Measurements from ENCODE around the gene DHRS7C.

The DHRS7C gene, protein sequence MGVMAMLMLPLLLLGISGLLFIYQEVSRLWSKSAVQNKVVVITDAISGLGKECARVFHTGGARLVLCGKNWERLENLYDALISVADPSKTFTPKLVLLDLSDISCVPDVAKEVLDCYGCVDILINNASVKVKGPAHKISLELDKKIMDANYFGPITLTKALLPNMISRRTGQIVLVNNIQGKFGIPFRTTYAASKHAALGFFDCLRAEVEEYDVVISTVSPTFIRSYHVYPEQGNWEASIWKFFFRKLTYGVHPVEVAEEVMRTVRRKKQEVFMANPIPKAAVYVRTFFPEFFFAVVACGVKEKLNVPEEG

DNA sequence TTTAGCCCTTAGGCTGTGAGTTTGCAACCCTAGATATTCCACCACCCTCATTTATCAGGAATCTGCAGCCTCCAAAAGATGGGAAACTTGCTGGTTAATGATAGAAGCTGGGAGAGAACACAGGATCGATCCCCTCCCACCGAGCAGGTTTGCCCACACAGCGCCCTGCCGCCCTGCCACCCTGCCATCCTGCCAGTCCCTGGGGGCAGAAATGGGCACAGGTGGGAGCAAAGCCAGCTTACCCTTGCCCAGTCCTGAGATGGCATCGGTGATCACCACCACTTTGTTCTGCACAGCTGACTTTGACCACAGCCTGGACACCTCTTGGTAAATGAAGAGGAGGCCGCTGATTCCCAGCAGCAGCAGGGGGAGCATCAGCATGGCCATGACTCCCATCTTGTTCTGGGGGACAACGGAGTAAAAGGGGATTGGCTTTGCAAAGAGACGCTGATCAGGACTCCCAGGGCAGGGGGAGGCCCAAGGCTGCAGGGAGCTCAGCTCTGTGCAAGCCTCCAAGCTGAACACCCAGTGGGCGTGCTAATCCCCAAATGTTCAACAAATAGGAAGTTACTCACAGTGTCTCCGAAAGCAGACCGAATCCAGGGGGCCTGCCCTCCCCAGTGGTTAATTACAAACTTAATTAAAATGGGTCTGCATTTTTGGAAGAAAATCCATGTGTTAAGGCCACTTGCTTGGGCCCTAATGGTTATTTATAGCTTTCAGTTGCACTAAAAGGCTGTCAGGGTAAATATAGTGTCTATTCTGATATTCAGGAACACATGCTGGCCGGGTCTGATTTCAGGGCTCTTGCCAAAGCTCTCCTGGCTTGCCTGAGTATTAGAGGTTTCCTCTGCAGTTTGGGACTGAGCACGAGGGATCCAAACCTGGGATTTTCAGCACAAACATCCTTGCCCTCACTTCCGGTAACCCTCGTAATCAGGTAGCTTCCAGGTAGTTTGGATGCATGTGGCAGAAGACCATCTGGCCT lies at the start of gene DHRS7C:
DHRS7C (minus strand) TSS at position 704 of the 988 bp plus-strand sequence; CDS start at position 396, 308 bp downstream.
- DNase-seq (ENCODE audit: low read depth): no peak

DNA sequence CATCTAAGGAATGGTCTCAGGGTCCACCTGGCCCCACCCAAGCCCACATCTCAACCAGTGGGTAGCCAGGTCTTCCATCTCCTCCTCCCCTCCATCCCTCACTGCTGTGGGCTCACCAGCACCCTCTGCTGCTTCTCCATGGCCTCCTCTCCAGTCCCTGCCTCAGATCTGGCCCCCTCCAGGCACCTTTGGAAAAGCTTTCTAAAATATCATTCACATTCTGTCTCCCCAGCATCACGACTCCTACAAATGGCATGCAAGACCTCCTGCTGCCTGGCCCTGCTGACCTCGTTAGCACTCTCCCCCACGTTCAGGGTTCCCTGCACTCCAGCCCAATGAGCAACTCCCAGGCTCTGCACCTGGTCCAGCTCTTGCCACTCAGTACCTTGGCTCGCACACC lies 48.0 kb upstream of the DHRS7C start:
- peak; percentile 29 for DNase-seq (ENCODE audit: low read depth)

DNA sequence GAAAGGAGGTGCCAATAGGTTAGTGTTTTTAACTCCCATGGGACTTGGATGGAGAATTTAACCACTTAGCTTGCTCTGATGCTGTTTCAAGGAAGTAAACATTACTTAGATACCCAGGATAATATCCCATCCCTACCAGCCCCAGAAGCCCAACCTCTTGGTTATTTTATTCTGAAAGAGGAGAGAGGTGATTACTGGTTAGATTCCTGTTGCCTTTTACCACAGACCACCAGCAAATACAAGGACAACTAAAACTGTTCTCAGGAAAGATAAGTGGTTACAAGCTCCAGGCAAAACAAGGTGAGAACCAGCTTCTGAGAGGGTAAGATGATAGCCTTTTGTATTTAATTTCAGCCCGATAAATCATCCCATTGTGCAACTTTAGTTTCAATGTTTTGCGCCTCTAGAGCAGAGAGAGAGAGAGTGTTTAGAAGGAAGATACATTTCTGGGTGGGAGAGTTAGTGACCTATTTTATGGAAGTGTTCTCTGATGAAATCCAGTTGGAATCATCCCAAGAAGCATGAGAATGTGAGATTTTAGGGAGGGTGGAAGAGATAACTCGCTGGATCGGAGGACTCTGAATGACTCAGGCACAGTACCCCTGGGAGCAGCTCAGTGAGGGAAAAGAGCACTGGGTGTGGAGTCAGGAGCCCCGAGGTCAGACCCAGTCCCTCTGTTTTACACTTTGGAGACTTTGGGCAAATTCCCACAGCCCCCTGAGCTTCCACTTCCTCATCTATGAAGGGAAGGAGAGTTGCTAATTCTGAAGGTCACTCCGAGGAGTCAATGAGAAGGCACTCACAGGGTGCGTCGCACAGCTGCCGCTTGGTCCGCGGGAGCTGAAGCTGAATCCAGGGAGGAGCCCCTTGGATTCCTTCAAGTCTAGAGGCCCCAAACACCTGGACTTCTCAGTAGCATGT lies 46.4 kb upstream of the DHRS7C start:
- peak; percentile 87 for DNase-seq (ENCODE audit: low read depth)

DNA sequence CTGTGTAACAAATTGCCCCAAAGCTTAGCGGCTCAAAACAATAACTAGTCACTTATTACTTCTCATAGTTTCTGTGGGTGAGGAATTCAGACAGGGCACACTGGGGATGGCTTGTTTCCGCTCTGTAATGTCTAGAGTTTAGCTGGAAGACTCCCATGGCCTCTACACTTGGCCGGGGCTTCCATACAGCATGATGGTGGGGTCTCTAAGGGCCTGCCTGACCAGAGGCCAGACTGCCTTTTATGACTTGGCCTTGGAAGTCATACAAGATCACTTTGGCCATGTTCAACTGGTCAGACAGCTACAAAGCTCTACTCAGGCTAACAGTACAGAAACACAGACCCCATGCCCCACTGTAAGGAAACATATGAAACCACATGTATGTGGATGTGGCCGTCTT lies 42.5 kb upstream of the DHRS7C start:
- no peak for DNase-seq (ENCODE audit: low read depth)

DNA sequence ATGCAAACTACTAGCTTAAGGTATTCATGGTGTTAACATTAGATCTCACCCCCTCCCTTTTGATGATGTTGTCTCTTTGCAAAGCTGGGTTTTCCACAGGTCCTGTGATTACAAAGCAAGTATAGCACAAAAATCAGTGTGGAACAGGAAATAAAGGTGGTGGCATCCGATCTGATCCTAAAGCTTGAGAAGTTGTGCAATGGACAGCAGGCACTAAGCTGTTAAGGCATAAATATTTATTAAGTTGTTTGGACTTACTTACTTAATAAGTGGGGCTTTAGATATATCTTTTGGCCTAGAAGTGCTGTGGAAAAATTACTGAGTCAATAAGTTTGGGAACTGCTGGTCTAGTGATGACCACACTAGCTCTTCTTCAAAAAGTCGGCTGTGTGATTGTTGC lies 39.3 kb upstream of the DHRS7C start:
- DNase-seq (ENCODE audit: low read depth): no peak

DNA sequence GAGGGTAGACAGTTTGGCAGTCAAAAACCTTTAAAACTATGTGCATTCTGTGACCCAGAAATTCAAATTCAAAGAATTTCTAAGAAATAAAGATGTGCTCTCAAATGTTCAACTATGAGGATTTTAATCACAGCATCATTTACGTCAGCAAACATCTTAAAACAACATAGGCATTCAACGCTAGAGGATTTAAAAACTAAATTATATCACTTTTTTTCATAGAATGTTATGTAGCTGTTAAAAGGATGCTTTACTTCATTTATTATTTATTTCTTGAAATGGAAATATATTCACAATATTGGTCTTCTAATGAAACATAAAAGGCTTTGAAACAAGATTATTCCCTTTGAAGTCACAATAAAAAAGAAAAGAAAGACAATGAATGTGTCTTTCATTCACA lies 38.0 kb upstream of the DHRS7C start:
- DNase-seq (ENCODE audit: low read depth): no peak

DNA sequence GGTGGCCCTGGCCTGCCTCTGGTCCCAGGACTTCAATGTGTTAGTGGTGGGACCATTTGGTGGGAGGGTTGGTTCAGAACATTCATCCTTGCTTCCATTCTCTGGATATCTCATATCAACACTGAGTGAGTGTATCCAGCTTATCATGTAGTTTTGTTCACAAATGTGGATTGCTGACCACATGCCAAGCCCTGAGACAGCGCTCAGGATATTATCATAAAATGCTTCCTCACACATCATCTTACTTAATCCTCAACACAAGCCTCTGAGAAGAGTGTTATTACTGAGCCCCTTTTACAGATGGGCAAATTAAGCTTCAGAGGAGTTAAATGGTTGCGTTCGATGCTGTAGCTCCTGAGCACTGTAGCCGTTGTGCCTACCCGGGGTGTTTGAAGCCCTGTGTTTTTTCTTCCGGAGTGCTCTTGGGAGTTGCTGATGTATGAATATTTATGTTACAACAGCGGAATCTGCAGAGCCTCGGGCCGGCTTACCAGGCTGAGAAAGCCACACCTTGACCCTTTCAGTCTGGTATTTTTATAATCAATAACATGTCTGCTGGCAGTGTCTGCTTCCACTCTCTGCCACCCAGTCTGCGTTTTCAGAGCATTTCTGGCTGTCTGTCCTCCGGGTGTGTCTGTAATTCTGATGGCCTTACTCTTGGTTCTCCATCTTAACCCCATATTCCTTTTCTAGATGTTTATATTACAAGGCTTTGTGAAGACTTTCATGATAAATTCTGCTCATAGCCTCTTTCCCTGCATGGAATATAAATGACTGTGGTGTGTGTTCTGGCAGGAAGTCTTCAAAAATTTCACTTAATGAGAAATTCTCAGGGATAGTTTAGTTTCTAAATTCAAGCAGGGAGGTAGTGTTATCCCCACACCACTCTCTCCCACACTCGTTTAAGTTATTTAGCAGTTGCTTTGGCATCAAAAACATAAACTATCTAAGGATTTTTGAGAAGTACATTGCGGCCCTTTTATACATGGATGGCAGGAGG lies 37.2 kb upstream of the DHRS7C start:
- no peak for DNase-seq (ENCODE audit: low read depth)

DNA sequence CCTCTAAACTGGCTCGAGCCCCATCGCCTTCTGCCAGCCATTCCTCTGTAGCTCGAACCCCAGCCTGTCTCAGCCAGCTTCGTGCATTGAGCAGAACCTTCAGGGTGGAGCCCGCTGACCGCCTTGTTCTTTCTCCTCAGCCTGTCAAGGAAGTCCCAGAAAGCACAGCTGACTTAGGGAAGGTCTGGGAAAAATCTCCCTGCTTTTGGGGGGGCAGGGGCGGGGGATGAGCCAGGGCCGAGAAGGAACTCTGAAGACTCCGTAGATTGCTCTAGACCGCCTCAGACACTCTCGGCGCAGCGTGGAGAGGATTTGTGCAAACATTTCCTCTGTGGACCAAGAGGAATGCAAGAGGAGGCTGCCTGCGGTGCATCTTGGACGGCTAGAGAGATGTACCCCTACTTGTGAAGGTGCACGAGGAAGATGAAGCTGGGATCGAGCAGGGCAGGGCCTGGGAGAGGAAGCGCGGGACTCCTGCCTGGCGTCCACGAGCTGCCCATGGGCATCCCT lies 34.3 kb upstream of the DHRS7C start, which contains the start of gene GLP2R:
GLP2R (plus strand) TSS at position 284 of the 510 bp plus-strand sequence; CDS start at position 424, 140 bp downstream.
- no peak for DNase-seq (ENCODE audit: low read depth)

DNA sequence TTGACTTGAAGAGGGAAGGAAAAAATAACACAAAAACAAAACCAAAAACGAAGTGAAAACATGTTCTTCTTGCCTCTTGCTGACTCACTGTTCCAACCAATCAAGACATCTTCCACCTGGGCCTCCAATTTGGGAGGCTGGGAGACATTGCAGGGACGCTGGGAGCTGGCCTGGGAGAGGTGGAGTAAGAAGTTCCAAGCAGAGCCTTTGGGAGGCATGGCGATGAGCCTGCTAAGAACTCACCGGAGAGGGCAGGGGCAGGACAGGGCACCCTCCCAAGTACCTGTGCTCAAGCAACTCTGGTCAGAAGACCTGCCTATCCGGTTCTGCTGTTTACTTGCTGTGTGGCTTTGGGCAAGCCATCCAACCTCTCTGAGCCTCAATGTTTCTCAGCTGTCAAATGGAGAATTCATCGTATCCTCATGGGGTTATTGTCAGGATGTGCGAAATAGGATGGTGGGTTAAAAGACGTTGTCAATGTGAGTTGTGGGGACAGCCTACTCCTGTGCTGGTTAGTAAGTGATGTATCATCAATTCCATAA lies 33.5 kb upstream of the DHRS7C start:
- no peak for DNase-seq (ENCODE audit: low read depth)

DNA sequence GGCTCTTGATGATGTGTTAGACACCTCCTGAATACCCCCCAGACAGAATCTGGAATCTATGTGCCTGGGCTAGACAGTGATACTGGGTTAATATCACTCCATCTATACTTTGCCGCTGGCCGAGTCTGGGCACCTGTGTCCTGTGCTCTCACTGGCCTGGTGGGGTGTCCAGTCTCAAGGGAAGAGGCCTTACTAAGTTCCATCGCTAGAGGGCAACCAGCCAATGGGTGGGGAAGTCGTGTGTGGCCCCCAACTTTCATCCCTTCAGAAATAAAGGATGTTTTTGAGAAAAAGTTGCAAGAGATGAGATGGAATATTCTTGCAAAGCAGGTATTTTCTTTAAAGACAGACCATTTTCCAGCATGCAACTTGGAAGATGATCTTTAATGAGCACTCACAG lies 32.7 kb upstream of the DHRS7C start:
- no peak for DNase-seq (ENCODE audit: low read depth)

DNA sequence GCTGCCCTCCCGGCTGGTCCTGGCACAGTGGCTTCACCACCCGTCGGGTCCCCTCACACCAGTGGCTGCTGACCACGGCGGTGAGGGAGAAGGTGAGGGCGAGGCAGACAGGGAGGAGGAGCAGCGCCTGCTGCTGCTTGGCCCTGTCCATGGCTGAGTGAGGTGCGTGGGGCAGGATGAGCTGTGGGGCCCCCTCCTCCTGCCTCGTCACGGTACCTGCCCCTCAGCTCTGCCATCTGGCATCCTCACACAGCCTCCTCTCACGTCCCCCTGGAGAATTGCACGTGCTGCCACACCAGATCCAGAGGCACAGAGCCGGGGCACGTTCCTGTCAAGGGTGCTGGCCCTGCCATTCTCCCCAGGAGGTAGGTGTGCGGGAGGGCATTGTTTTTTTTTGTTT lies 30.5 kb upstream of the DHRS7C start, which contains the start of gene GSG1L2:
GSG1L2 (minus strand) TSS at position 159 of the 400 bp plus-strand sequence; CDS start at position 151, 8 bp downstream.
- DNase-seq (ENCODE audit: low read depth): no peak

DNA sequence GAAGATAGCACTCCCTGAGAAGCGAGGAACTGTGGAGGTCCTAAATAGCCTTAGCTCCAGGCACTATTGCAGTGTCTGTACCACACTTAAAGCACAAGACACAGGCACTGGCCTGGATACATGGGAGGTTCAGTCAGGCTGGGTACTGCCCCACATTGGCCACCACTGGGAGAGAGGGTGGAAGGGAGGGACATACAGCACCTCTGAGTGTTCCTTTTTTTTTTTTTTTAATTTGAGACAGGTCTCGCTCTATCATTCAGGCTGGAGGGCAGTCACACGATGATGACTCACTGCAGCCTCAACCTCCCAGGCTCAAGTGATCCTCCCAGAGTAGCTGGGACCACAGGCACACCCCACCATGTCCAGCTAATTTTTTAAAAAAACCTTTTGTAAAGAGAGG lies 29.1 kb upstream of the DHRS7C start:
- no peak for DNase-seq (ENCODE audit: low read depth)

DNA sequence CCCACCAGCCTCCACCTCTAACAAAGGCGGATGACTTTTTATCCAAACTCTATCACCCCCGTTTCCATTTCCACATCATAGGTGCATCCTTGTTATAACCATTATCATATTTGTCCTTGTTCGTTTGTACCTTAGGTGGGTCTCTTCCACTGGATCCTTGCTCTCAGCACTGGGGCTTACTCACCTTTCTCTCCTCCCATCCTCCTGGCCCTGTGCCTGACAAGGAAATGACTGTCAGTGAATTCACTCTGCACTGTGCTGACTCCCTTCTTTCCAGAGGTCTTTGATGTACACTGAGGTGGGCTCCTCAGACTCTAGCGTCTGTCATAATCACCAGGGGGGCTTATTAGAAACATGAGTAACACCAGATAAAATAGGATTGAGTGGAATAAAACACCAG lies 27.4 kb upstream of the DHRS7C start:
- DNase-seq (ENCODE audit: low read depth): no peak

DNA sequence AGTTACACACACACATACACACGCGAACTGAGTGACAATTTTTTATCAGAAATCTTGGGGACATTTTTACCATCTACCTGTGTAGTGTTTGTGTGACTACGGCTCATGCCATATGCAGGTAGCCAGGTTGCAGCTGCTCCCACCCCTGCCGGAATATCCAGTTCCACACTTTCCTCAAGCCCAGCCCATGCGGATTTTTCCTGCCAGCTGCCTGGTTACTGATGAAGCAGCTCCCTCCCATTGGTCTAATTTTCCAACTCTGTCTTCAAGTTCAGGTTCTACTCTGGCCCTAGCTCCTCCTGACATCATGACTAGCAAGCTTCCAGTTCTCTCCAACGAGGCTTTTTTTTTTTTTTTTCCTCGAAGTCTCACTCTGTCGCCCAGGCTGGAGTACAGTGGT lies 25.7 kb upstream of the DHRS7C start:
- no peak for DNase-seq (ENCODE audit: low read depth)

DNA sequence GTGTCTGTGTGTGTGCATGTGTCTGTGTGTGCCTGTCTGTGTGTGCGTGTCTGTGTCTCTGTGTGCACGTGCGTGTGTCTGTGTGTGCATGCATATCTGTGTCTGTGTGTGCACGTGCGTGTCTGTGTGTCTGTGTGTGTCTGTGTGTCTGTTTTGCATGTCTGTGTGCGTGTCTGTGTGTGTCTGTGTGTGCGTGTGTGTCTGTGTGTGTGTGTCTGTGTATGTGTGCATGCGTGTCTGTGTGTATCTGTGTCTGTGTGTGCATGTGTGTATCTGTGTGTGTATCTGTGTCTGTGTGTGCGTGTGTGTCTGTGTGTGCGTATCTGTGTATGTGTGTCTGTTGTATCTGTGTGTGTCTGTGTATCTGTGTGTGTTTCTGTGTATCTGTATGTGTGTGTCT lies 25.1 kb upstream of the DHRS7C start:
- no peak for DNase-seq (ENCODE audit: low read depth)

DNA sequence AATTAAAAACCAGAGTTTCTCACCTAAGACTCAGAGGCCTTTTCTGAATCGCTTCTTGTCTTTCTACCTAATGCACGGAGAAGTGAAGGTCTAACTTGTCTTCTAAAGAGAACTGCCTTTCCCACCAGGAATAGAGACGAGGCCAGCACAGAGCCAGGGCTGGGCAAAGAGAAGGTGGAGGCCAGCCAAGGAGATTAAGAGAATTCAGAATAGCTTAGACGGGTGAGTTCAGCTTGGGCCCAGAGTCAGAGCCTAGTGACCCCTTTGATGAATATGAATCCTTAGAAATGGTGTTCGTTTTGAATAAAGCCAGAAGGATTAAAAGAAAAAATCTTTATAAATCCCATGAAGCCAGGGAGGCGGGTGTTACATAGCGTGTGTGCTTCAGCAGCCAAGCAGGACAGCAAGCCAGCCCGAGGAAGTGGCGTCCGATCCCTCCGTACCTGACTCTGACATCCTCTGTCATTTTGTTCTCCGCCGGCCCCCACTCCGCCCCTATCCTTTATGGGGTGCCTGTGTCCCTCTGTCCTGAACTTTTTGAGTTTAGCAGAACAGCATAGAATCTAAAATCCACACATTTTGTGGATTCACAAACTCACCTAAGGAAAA lies 23.0 kb upstream of the DHRS7C start:
- no peak for DNase-seq (ENCODE audit: low read depth)

DNA sequence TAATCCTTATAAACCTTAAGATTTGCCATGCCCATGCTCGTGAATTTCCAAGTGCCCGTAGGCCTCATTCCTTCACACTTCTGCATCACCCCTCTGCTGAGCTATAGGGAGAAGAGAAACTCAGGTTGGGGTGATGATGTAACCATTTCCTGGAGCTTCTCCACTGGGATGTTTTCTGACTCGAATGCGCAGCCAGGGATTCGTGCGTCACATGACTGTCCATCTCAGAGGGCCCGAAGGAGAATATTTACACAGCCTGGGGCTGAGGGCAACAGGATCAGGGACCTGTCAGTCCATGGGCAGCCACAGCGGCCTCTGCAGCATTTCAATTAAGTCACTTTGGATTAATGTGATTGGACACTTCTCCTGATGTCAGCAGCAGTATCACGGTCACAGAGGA lies 21.8 kb upstream of the DHRS7C start:
- no peak for DNase-seq (ENCODE audit: low read depth)

DNA sequence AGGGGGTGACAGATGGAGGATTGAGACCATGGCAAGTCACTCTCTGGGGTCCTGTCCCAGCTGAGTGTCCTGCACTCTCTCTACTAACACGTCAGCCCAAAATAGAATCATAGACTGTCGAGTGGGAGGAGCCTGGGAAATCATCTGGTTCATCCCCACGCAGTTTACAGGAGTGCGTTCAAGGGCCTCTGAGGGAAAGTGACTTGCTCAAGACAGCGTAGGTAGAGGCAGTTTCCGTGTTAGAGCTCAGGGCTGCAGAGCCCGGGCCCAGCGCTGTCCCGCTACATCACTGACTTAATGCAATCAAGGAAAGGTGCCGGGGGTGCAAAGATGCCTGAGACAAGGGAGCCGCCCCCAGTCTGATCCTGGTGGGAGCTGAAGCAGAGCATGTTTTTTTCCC lies 20.1 kb upstream of the DHRS7C start:
- DNase-seq (ENCODE audit: low read depth): no peak

DNA sequence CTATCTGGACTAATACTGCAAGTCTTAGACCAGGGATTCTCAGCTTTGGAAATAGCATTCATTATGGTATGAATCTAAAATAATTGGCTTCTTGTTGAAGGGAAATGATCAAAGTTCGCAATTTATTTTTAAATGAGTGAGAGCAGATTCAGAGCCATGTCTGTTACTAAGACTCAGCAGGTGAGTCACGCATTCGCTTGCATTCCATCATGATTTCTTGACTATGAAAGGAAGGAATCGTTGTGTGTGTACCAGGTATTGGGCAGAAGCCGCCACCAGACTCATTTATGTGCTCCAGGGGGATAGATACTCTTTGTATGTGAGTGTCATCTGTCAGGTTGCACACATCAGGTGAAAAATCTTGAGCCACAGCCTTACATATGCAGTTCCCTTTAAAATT lies 19.7 kb upstream of the DHRS7C start:
- no peak for DNase-seq (ENCODE audit: low read depth)

Measured in HS-5 (cell line).